T-cell (primary cell): Measurements from ENCODE around the gene ALOX5AP. TPM values are rescaled to one million over a fixed set of nuclear protein-coding genes. Genes with fewer than 3 reads are reported as not detected.

Experiments used
- ATAC-seq, 4 experiments: fragments of 200-7000 bp in 3 of 4; fragments of 150-1000 bp in 1 of 4; cut with Tn5 transposase; replicated peaks in 1 of 4; 1 replicate in 3 of 4; 2 replicates in 1 of 4; pipeline ENCODE4 v1.10.0; 2021; ENCODE audit warnings: moderate library complexity in 3 of 4, mild to moderate bottlenecking in 2 of 4, moderate number of reproducible peaks in 1 of 4
- CTCF ChIA-PET, 2 donors: fragments of 300-600 bp; sonication (Branson Sonifier 250); formaldehyde crosslinking; loops; one replicate each; lab custom pipeline; 2022; ENCODE audit warnings: antibody characterized with exemption in 2 of 2; lab: Charles Lee
- POLR2A ChIA-PET, 2 donors: fragments of 300-600 bp; sonication (Branson Sonifier 250); formaldehyde crosslinking; loops; one replicate each; lab custom pipeline; 2022; ENCODE audit warnings: antibody characterized with exemption in 2 of 2; lab: Charles Lee
- DNase-seq, 35 experiments: peaks; one replicate each; pipeline versions ENCODE4 v3.0.0 to v3.0.0-alpha.2; 2013 to 2023
- H3K27ac ChIP-seq: one replicate; pipeline ENCODE4 v1.5.1; 2013; ENCODE audit warnings: low read length
- H3K27me3 ChIP-seq, 2 experiments: replicated peaks in 1 of 2; 1 replicate in 1 of 2; 2 replicates in 1 of 2; pipeline versions ENCODE4 v1.6.1 to v1.7.0; 2013; ENCODE audit warnings: low read length in 1 of 2, mixed read lengths in 1 of 2; ENCODE audit not compliant: control insufficient read depth in 2 of 2, insufficient read depth in 2 of 2; ENCODE audit errors: extremely low read depth in 1 of 2
- H3K36me3 ChIP-seq, 2 donors: 1 replicate in 1 of 2; 2 replicates in 1 of 2; pipeline versions ENCODE4 v1.6.1 to v1.7.0; 2013; ENCODE audit warnings: low read length in 1 of 2; ENCODE audit not compliant: control insufficient read depth in 2 of 2, insufficient read depth in 1 of 2; ENCODE audit errors: extremely low read depth in 1 of 2
- H3K4me1 ChIP-seq, 2 experiments: 1 replicate in 1 of 2; 2 replicates in 1 of 2; pipeline versions ENCODE4 v1.6.1 to v1.7.0; 2013; ENCODE audit warnings: low read length in 2 of 2, mixed read lengths in 1 of 2; ENCODE audit not compliant: insufficient read depth in 2 of 2, control insufficient read depth in 1 of 2; ENCODE audit errors: extremely low read depth in 1 of 2
- H3K4me3 ChIP-seq, 2 donors: 1 replicate in 1 of 2; 2 replicates in 1 of 2; pipeline versions ENCODE4 v1.5.1 to v1.7.0; 2013; ENCODE audit warnings: mild to moderate bottlenecking in 2 of 2, low read length in 1 of 2, moderate library complexity in 1 of 2; ENCODE audit not compliant: control insufficient read depth in 1 of 2; ENCODE audit errors: extremely low read depth in 1 of 2
- H3K9me3 ChIP-seq: 2 replicates; pipeline ENCODE4 v1.7.0; 2013
- H3K27ac Mint-ChIP-seq, 2 donors: one replicate each; pipeline ENCODE4 v1.8.0; 2020 to 2021; ENCODE audit warnings: mild to moderate bottlenecking in 2 of 2, mixed read lengths in 2 of 2
- H3K27me3 Mint-ChIP-seq, 2 donors: one replicate each; pipeline ENCODE4 v1.8.0; 2021 to 2022; ENCODE audit warnings: mixed read lengths in 2 of 2
- H3K36me3 Mint-ChIP-seq: one replicate; pipeline ENCODE4 v1.8.0; 2021; ENCODE audit warnings: mixed read lengths
- H3K4me1 Mint-ChIP-seq, 3 donors: one replicate each; pipeline ENCODE4 v1.8.0; 2020 to 2022; ENCODE audit warnings: mixed read lengths in 3 of 3, mild to moderate bottlenecking in 1 of 3
- H3K4me3 Mint-ChIP-seq, 3 donors: one replicate each; pipeline ENCODE4 v1.8.0; 2020 to 2022; ENCODE audit warnings: mild to moderate bottlenecking in 3 of 3, mixed read lengths in 3 of 3, moderate library complexity in 3 of 3
- H3K9me3 Mint-ChIP-seq, 3 donors: one replicate each; pipeline ENCODE4 v1.8.0; 2020 to 2022; ENCODE audit warnings: mixed read lengths in 3 of 3
- WGBS: methylation state at CpG from one replicate; pipeline ENCODE4 v1.1.5; 2013; ENCODE audit warnings: missing lambda C conversion rate; ENCODE audit not compliant: insufficient coverage; 5-methylcytosine and 5-hydroxymethylcytosine counted together
- total RNA-seq, 35 experiments: library from RNA in 6 of 35; stranded (reverse) in 6 of 35; fragments of 120-200 nt in 1 of 35; gene quantifications; one replicate each; pipeline versions ENCODE4 v1.2.1 to v1.2.4 and lab custom pipeline; 2013 to 2026

The ALOX5AP gene
- total RNA-seq, 5 donors from 2014 or later (not counting 1 experiment from before 2014, with no cell fraction given) = 24.2 to 64.9 (median 50.8) TPM

DNA sequence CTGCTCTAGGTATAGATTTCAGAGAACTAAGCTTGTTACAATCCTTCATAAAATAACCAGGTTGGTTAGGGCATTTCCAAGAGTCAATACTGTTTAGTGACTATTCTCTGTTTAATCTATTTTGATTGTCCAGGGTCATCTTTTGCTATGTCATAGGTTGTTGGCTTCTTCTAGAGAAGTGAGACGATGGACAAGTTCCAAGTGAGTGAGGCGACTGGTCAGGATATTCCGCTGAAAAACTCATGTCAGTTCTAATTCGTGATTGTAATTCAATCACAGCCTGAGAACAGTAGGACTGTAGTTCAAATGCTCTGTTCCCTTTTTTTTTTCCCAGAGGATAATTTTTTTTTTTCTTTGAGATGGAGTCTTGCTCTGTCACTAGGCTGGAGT is 15.8 kb upstream of the ALOX5AP start:
- Mint-ChIP-seq H3K27me3 (no peaks in the 10 kb centered on the region), H3K36me3 (no peaks in the 10 kb centered on the region), H3K27ac (no peak overlapping the region), H3K4me3 (no peak overlapping the region), H3K9me3 (no peaks in the 10 kb centered on the region), H3K4me1 (peaks cover 0 to 20% (median 1%) of the 10 kb centered on the region in 3 donors)
- Histone ChIP-seq H3K36me3 (no peaks in the 10 kb centered on the region), H3K4me3 (no peak overlapping the region), H3K27me3 (peaks cover 0 to 4% of the 10 kb centered on the region in 2 experiments), H3K27ac (no peak overlapping the region), H3K4me1 (peaks cover 0 to 3% of the 10 kb centered on the region in 2 experiments), H3K9me3 (no peaks in the 10 kb centered on the region)
- ATAC-seq = no peak
- CTCF ChIA-PET = no interaction called here
- DNase-seq = no peak
- POLR2A ChIA-PET = no interaction called here
- 100% methylated on average over 4 of the region's 4 CpGs for WGBS

DNA sequence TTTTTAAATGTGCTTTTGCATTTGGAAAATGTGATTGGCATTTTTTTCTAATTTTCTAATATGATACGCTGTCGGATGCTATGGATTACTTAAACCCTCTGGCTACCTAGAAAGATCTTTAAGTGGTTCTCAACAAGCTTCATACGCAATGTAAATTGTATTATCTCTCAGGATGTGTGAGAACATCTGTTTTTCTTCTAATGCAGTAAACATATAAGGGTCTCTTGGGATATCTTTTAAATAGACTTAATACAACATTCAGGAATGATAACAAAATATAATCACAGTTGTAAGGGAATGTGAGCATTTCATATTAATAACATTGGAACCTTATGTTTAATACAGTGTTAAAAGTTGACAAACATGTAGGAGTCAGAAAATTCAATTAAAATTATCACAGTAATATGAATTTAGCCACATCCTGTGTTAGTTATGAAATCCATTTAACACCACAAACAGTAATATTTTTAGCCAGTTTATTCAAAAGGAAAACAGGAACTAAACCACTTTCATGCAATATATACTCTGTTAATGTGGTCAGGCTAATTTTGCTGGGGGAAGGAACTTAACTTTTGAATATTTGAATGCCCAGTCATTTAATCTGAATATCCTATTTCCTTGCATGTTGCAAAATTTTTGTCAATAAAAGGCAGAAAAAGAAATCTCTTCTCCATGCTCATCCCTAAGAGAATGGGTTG is 15.0 kb upstream of the ALOX5AP start:
- H3K4me3 ChIP-seq = no peak overlapping the region
- Mint-ChIP-seq H3K27ac (no peak overlapping the region), H3K9me3 (no peaks in the 10 kb centered on the region), H3K36me3 (no peaks in the 10 kb centered on the region), H3K27me3 (no peaks in the 10 kb centered on the region), H3K4me1 (peaks cover 0 to 20% (median 1%) of the 10 kb centered on the region in 3 donors), H3K4me3 (no peak overlapping the region)
- peaks cover 0 to 4% of the 10 kb centered on the region in 2 experiments for H3K27me3 ChIP-seq
- ChIA-PET POLR2A (no interaction called here), CTCF (no interaction called here)
- peaks cover 0 to 3% of the 10 kb centered on the region in 2 experiments for H3K4me1 ChIP-seq
- DNase-seq (no peak), ATAC-seq (no peak)
- H3K36me3 ChIP-seq = no peaks in the 10 kb centered on the region
- no peak overlapping the region for H3K27ac ChIP-seq
- no CpG with 5 or more reads among the region's 3 CpGs for WGBS
- H3K9me3 ChIP-seq = no peaks in the 10 kb centered on the region

DNA sequence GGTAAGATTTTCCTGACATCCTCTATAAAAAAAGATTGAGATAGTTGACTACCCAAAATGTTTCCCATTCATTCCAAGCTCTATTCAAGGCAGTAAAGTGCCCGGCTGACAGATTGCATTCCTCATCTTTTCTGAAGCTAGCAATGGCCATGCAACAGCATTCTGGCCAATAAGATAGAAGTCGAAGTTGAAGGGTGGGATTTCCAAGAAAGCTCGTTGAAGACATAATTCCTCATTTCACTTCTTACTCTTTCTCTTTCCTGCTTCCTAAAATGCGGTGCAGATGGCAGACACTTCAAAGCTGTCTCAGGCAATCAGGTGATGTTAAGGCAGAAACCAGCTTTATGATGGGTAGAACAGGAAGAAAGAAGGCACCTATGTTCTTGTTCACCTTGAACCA is 13.4 kb upstream of the ALOX5AP start:
- Histone ChIP-seq H3K4me3 (no peak overlapping the region), H3K9me3 (no peaks in the 10 kb centered on the region), H3K4me1 (peaks cover 0 to 3% of the 10 kb centered on the region in 2 experiments), H3K27me3 (peaks cover 0 to 1% of the 10 kb centered on the region in 2 experiments), H3K36me3 (no peaks in the 10 kb centered on the region), H3K27ac (no peak overlapping the region)
- Mint-ChIP-seq H3K27ac (no peak overlapping the region), H3K36me3 (no peaks in the 10 kb centered on the region), H3K9me3 (no peaks in the 10 kb centered on the region), H3K27me3 (no peaks in the 10 kb centered on the region), H3K4me3 (no peak overlapping the region), H3K4me1 (peaks cover 0 to 20% (median 1%) of the 10 kb centered on the region in 3 donors)
- ChIA-PET POLR2A (no interaction called here), CTCF (no interaction called here)
- ATAC-seq (no peak), DNase-seq (no peak)
- no CpG with 5 or more reads among the region's 4 CpGs for WGBS

DNA sequence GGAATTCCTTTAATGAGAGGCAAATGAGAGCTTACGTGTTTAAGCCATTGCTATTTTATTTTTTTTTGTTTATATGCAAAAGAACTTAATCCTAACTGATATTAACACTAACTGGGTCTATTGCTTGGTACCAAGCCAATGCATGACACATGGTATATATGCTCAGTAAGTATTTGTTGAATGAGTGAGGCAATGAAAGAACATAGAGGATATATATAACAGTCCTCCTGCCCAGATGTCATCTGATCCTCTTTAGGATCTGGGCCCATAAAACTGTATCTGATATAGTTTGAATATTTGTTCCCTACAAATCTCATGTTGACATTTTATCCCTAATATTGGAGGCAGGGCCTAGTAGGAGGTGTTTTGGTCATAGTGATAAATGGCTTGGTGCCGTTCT is 13.0 kb upstream of the ALOX5AP start:
- no CpG with 5 or more reads among the region's 2 CpGs for WGBS
- no peaks in the 10 kb centered on the region for H3K27me3 Mint-ChIP-seq
- H3K27me3 ChIP-seq = no peaks in the 10 kb centered on the region
- peaks cover 0 to 20% (median 1%) of the 10 kb centered on the region in 3 donors for H3K4me1 Mint-ChIP-seq
- ChIA-PET CTCF (no interaction called here), POLR2A (no interaction called here)
- no peak overlapping the region for H3K4me3 ChIP-seq
- H3K4me3 Mint-ChIP-seq = no peak overlapping the region
- no peaks in the 10 kb centered on the region for H3K9me3 Mint-ChIP-seq
- H3K27ac Mint-ChIP-seq = no peak overlapping the region
- no peaks in the 10 kb centered on the region for H3K36me3 Mint-ChIP-seq
- no peak overlapping the region for H3K27ac ChIP-seq
- H3K36me3 ChIP-seq = no peaks in the 10 kb centered on the region
- no peaks in the 10 kb centered on the region for H3K9me3 ChIP-seq
- H3K4me1 ChIP-seq = peaks cover 0 to 3% of the 10 kb centered on the region in 2 experiments
- DNase-seq (no peak), ATAC-seq (no peak)

DNA sequence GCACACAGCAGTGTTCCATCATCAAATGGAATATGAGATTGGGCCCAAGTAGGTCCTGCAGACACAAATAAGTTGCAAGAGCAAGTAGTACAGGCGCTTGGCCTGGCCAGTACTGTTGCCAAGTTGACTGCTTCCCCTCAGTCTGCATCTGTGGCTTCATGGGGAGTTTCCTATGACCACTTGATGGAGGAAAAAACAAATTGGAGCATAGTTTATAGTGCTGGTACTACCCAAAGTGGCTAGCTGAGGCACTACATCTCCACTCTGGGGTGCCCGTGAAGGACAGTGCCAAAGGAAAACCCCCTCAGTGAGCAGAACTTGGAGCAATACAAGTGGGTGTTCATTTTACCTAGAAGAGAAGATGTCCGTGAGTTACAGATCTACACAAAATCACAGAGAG is 10.6 kb upstream of the ALOX5AP start:
- peaks cover 0 to 3% of the 10 kb centered on the region in 2 experiments for H3K4me1 ChIP-seq
- H3K9me3 ChIP-seq = no peaks in the 10 kb centered on the region
- POLR2A ChIA-PET = no interaction called here
- WGBS = 100% methylated on average over 1 of the region's 3 CpGs
- Mint-ChIP-seq H3K27ac (no peak overlapping the region), H3K4me3 (no peak overlapping the region), H3K27me3 (no peaks in the 10 kb centered on the region), H3K9me3 (no peaks in the 10 kb centered on the region), H3K36me3 (no peaks in the 10 kb centered on the region), H3K4me1 (peaks cover 0 to 17% (median 1%) of the 10 kb centered on the region in 3 donors)
- H3K36me3 ChIP-seq = no peaks in the 10 kb centered on the region
- H3K27ac ChIP-seq = no peak overlapping the region
- no peak overlapping the region for H3K4me3 ChIP-seq
- no peaks in the 10 kb centered on the region for H3K27me3 ChIP-seq
- ATAC-seq (no peak), DNase-seq (no peak)
- CTCF ChIA-PET = no interaction called here

DNA sequence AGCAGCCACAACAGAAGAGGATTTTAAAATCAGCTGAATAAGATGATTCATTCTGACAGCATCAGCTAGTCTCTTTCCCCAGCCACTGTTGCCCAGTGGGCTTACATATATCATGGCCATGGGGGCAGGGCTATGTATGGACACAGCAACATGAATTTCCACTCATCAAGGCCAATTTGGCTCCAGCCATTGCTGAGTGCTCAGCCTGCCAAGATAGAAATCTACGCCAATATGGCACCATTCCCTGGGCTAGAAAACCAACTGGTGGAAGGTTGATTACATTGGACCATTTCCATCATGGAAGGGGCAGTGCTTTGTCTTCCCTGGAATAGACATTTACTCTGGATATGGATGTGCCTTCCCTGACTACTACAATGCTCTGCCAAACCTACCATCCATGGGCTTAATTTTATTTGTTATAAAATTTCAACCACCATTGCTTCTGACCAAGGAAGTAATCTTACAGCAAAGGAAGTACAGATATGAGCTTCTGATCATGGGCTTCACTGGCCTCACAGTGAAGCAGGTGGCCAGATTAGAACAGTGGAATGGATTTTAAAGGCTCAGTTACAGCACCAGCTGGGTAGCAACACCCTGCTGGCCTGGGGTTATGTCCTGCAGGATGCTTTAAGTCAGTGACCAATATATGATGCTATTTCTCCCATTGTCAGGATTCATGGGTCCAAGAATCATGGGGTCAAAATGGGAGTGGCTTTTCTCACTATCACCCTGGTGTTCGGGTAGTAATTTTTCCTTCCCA is 9.8 kb upstream of the ALOX5AP start:
- peaks cover 0 to 3% of the 10 kb centered on the region in 2 experiments for H3K4me1 ChIP-seq
- WGBS = 100% methylated on average over 1 of the region's 2 CpGs
- no peaks in the 10 kb centered on the region for H3K27me3 Mint-ChIP-seq
- no peak overlapping the region for H3K27ac Mint-ChIP-seq
- no peak overlapping the region for H3K4me3 ChIP-seq
- no peaks in the 10 kb centered on the region for H3K36me3 Mint-ChIP-seq
- no peak for ATAC-seq
- H3K9me3 ChIP-seq = no peaks in the 10 kb centered on the region
- no peak for DNase-seq
- H3K27ac ChIP-seq = no peak overlapping the region
- ChIA-PET POLR2A (no interaction called here), CTCF (no interaction called here)
- H3K9me3 Mint-ChIP-seq = no peaks in the 10 kb centered on the region
- no peak overlapping the region for H3K4me3 Mint-ChIP-seq
- peaks cover 0 to 12% (median under 1%) of the 10 kb centered on the region in 3 donors for H3K4me1 Mint-ChIP-seq
- no peaks in the 10 kb centered on the region for H3K36me3 ChIP-seq
- peaks cover 0 to 2% of the 10 kb centered on the region in 2 experiments for H3K27me3 ChIP-seq
